GM19324 (cell line): Measurements from ENCODE around the gene AATF.

Experiments
- ATAC-seq: cut with Tn5 transposase; IDR thresholded peaks from one replicate; pipeline ENCODE4 v1.9.1; 2021; ENCODE audit warnings: mild to moderate bottlenecking, moderate library complexity; ENCODE audit not compliant: unreplicated experiment, low FRiP score

The AATF gene

GRCh38 chr17:36948717-36949460 lies at the start of gene AATF:
Gene AATF (plus strand): TSS chr17:36948954. CDS start chr17:36949126, 172 bp downstream.
- ATAC-seq: peak; percentile 91

DNA sequence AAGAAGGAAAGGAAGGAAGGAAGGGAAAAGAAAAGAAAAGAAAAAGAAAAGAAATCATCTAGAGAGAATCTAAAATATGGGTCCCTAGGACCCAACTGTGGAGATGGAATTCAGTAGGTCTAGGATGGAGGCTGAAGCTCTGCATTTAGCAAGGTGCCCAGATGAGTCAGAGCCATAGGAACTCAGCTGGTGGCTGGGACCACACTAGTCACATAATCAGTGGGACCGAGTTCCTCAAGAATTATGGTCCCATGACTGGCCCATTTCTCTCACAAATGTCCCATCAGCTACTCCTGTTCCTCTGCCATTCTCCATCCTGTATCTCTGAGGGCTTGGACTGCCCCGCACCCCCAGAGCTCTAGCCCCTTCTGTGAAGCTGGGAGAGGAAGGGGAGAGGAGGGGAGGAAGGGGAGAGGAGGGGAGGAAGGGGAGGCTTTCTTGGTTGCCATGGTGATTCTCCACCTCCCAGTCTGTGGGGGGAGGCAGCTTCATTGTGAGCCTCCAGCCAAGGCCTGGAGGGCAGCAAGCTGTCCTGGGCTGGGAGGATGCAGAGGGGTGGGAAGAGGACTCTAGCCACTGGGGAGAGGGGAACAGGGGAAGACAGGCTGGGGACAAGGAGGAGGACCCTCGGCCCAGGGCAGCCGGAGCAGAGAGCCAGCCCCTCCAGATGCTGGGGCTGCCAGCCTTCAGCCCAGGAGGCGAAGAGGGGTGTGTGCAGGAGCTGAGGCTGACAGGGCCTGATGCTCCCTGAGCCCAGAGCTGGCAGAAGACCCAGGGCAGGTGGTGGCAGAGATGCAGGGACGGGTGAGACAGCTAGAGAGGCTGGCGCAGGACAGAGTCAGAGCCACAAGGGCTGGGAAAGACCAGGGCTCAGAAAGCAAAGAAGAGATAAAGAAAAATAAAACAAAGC lies 49.2 kb upstream of the AATF start:
- ATAC-seq: no peak

GRCh38 chr17:36900160-36900512 lies 48.6 kb upstream of the AATF start:
- ATAC-seq: no peak

DNA sequence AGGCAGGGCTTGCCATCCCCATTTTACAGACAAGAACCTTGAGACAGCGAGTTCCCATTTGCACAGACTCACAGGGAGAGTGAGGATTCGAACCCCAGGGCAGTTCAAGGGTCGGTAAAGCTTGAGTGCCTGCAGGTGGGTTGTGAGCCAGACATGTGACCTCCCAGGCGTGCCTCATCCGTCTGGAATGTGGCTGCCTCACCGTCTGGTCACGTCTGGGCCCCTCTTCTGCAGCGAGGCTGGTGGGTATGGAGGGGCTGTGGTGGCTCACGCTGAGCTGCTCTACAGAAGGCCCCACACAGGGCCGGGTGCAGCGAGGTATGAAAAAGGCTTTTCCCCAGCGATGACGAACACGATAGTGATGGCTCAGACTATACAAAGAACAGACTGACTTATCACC lies 47.2 kb upstream of the AATF start:
- ATAC-seq: no peak

DNA sequence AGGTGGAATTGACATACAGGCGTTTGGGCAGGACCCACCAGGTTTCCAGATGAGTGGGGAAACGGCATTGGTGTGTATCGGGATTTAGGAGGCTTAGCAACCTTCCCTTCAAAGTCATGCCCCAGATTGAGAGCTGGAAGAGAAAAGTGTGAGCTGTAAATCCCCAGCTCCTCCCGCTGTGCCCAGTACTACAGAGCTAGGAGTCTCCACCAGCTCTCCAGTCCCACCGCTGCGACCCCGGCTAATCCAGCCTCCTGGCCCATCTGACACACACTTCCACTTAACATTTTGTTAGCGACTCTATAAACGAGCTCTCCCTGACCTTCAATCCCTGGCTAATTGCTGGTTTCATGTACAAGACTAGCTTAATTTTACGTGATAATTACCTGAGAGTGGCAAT lies 41.3 kb upstream of the AATF start:
- ATAC-seq: no peak

DNA sequence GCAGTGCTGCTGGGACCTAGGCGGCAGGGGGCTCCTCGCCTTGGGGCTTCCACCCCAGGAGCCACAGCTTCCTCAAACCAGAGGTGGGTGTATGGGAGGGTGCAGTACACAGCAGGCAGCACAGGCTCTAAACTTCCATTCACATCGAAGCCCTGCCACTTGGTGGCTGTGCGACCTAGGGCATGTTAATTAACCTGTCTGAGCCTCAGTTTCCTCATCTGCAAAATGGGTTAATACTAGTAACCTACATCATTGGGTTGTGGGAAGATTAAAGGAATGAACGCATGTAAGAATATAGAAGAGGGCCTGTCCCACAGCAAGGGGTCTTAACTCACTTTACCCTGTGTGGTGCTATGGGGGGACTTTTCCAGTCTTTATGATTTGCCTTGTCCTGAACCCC lies 38.2 kb upstream of the AATF start:
- ATAC-seq: no peak

GRCh38 chr17:36911001-36911400 lies 37.8 kb upstream of the AATF start:
- ATAC-seq: no peak

GRCh38 chr17:36913132-36913531 lies 35.6 kb upstream of the AATF start:
- no peak for ATAC-seq

GRCh38 chr17:36918211-36918691 lies 30.5 kb upstream of the AATF start:
- ATAC-seq: no peak

DNA sequence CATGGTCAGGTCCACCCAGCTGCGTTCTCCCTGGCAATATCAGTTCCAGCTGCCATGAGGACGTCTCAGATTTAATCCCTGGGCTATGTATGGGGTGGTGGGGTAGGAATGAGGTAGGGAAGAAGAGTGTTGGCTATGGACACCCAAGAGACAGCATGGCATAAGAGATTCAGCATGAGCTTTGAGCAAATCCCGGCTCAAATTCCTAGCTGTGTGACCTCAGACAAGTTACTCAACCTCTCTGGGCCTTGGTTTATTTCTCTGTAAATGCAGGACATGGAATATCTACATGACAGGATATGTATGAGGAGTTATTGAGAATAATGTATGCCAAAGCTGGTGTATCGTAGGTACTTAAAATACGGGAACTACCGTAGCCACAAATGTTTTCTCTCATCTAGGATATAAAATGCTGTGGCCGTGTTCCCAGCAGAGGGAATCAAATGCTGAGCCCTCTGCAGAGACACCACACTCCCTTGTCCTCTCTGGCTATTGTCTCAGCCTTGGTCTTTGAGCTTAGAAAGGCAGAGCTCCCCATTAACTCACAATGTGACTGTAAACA lies 29.3 kb upstream of the AATF start:
- ATAC-seq: no peak

GRCh38 chr17:36920032-36921005 lies 28.4 kb upstream of the AATF start:
- ATAC-seq: no peak

DNA sequence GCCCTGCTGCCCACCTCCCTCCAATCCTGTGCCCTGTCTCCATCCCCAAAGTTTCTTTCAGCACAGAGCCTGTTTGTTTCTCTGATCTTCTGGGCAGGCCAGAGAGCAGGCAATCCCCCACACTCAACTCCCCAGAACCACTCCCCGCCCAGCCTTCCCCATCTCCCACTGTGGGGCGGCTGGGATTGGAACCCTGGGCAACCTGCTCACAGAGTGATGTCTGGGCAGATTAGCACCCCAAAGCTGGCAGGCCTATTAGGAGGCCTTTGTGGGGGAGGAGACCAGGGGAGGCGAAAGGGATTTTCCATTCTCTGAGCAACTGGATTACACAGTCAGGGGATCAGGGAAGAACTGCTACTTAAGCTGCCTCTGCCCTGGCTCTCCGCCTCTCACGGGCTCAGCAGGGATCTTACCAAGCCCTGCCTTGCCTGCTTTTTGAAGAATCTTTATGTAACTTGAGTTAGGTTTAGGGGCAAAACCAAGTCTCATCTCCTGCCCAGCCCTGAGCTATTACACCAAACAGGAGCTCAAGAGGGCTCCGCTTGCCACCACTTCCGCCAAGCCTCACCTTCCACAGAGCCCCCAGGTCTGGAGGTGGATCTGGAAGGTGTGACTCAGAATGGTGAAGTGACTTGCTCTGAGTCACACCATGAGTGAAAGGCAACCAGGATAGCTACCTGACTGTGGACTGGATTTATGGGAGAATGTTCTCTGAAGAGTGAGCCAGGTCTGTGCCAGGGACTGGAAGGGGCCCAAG lies 27.5 kb upstream of the AATF start:
- ATAC-seq: no peak

DNA sequence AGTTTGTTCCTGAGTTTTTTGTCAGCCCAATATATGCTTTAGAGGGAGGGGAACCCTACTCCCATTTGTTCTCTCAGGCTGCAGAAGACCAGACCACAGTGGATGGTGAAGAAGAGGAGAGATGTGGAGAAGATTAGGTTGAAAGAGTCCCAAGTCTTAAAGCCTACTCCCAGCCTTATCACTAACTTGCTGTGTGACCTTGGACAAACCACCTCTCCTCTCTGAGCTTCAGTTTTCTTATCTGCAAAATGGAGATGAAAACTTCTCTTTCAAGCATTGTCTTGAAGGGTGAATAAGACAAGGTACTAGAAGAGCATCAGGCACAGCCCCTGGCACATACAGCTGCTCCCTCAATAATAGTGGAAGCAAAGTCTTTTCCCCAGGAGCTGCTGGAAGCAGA lies 26.6 kb upstream of the AATF start:
- ATAC-seq: no peak

- no peak for ATAC-seq
Observed at GRCh38 chr17:36923814-36924221, 24.9 kb upstream of the AATF start.

DNA sequence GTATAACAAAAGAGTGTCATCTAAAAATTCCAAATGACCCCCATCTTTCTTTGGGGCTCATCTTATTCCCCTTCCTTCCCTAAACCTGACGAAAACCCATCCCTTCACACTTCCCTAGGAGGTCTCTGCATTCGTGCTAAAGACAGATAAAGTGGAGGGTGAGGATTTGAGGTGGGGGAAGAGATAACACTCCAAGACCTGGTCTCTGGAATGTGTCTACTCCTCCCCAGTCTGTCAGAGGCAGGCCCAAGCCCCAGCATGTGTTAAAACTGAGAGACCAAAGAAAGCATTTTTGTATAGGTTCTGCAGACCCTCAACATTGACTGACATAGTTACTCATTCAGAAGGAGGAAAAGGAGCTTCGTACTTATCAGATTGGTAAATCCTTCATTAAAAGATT lies 22.5 kb upstream of the AATF start:
- no peak for ATAC-seq

DNA sequence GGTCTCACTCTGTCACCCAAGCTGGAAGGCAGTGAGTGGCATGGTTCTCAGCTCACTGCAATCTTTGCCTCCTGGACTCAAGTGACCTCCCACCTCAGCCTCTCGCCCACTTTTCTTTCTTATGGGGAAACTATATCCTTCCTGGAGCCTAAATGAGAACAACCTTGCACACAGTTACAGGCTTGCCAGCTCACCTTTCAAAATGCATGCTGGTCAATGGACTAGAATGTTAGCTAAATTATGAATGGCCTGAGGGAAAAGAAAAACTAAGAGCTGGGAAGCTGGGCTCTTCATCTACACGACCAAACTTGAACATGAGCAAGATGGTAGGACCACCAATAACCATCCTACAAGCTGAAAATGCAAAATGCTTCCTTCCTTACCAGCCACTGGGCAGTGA lies 22.1 kb upstream of the AATF start:
- ATAC-seq: no peak

DNA sequence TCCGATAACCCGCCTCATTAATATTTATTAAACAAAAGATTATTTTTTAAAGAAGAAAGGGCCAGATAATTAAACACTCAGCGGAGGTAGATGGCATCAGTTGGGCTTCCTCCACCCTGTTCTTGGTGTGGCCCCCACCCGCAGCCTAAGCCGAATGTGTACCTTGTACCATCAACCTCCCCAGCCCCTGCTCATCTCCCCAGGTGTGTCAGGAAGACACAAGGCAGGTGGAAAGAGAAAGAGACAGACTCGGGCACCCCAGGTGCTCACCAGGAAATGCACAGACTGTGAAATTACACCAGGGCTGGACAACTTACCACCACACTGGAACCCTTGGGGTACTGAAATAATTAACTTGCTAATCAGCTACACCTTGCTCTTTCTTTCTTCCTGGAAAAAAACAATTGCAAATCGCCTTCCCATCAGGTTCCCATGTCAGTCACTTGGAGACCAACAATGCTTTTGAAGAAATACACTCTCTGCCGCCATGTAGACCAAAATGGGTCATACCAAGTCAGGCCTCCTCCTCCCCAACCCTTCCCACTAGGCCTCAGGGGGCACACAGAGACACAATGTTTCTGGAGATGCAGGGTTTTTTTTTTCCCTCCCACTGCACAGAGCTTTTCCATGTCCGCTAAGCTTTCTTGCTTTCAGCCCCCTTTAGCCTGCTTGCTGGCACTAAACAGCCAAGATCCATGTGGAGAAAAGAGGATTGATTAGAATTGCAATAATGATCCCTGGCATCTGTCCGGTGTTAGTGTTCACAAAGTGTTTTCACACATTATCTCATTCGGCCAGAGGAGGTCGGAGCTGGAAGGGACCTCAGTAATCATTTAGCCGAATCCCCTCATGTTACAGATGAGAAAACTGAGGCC lies 20.0 kb upstream of the AATF start:
- ATAC-seq: no peak

- ATAC-seq: no peak
Observed at GRCh38 chr17:36929851-36930582, 18.7 kb upstream of the AATF start.
